ENCODE results near the gene HHIPL1.

Gene HHIPL1

GRCh38 chr14:99650189-99650588, 5.3 kb downstream of the HHIPL1 start:
- DNase-seq (ENCODE audit: low read depth) = no peak
- in situ Hi-C loops (cut with HindIII; ENCODE audit: low sequenced_read_pairs) = no loop called here
- no peak overlapping the region for H3K4me3 ChIP-seq (ENCODE audit: low read depth, low read length)
- no peak for TF ChIP-seq CTCF (IDR thresholded peaks at IDR 0.05; ENCODE audit: low read depth, low read length, missing control alignments)

GRCh38 chr14:99651953-99652746, 7.2 kb downstream of the HHIPL1 start:
- in situ Hi-C loops (cut with HindIII; ENCODE audit: low sequenced_read_pairs) = no loop called here
- DNase-seq (ENCODE audit: low read depth) = no peak
- no peak overlapping the region for H3K4me3 ChIP-seq (ENCODE audit: low read depth, low read length)
- TF ChIP-seq CTCF (IDR thresholded peaks at IDR 0.05; ENCODE audit: low read depth, low read length, missing control alignments) = no peak

GRCh38 chr14:99654235-99654985, 9.5 kb downstream of the HHIPL1 start:
- in situ Hi-C loops (cut with HindIII; ENCODE audit: low sequenced_read_pairs) = no loop called here
- peak; percentile 75 for DNase-seq (ENCODE audit: low read depth)
- H3K4me3 ChIP-seq (ENCODE audit: low read depth, low read length) = no peak overlapping the region
- no peak for TF ChIP-seq CTCF (IDR thresholded peaks at IDR 0.05; ENCODE audit: low read depth, low read length, missing control alignments)

DNA sequence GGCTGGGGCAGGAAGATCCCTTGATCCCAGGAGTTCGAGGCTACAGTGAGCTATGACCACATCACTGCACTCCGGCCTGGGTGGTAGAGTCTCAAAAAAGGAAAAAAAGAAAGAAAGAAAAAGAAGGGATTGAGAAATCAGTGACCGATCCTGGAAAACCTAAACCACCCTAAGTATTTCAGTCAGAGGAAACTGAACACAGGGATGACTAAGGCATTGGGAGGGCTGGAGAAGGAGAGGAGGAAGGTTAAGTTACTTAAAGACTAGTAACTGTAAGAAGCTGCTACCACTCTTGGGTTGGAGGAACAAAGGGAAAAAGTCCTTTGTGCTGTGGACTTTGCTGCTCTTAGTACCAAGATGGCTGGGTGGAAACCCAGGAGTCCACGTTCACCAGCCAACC, 10.6 kb downstream of the HHIPL1 start:
- in situ Hi-C loops (cut with HindIII; ENCODE audit: low sequenced_read_pairs) = no loop called here
- DNase-seq (ENCODE audit: low read depth) = no peak
- no peak overlapping the region for H3K4me3 ChIP-seq (ENCODE audit: low read depth, low read length)
- no peak for TF ChIP-seq CTCF (IDR thresholded peaks at IDR 0.05; ENCODE audit: low read depth, low read length, missing control alignments)

GRCh38 chr14:99656171-99656570, 11.2 kb downstream of the HHIPL1 start:
- TF ChIP-seq CTCF (IDR thresholded peaks at IDR 0.05; ENCODE audit: low read depth, low read length, missing control alignments) = no peak
- DNase-seq (ENCODE audit: low read depth) = no peak
- no peak overlapping the region for H3K4me3 ChIP-seq (ENCODE audit: low read depth, low read length)
- in situ Hi-C loops (cut with HindIII; ENCODE audit: low sequenced_read_pairs) = no loop called here

DNA sequence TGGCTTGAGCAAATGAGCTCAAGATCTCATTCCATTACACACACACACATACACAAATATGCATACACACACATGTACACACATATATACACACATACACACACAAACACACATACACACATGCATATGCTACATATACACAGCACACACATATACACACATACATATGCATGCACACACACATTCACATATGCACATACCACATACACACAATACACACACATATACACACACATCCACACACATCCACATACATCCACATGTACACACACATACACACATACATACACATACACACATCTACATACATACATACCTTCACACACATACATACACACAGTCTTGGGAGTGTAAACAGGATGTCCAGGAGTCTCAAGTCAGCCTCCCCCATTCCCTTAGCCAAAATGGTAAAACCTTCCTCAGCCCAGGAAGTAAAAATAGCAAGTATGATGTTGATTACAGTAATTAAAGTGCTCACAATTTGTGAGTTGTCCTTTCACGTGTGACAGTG, 12.8 kb downstream of the HHIPL1 start:
- no peak for DNase-seq (ENCODE audit: low read depth)
- TF ChIP-seq CTCF (IDR thresholded peaks at IDR 0.05; ENCODE audit: low read depth, low read length, missing control alignments) = no peak
- H3K4me3 ChIP-seq (ENCODE audit: low read depth, low read length) = no peak overlapping the region
- in situ Hi-C loops (cut with HindIII; ENCODE audit: low sequenced_read_pairs) = no loop called here
